HL-60 (cell line): ENCODE measurements around the gene SLC49A3.

Experiments used
- CTCF ChIP-seq: IDR thresholded peaks from one replicate; pipeline ENCODE4 v1.5.1; 2011; ENCODE audit warnings: low read length, control low read depth, inconsistent platforms; ENCODE audit not compliant: insufficient read depth
- GABPA ChIP-seq: IDR thresholded peaks from 2 replicates; pipeline ENCODE4 v1.6.1; 2012; ENCODE audit warnings: low read depth
- POLR2AphosphoS5 ChIP-seq: IDR thresholded peaks from 2 replicates; pipeline ENCODE4 v1.6.1; 2012; ENCODE audit warnings: low read depth
- SPI1 ChIP-seq: IDR thresholded peaks from 2 replicates; pipeline ENCODE4 v1.6.1; 2012; ENCODE audit warnings: low read depth, mild to moderate bottlenecking, borderline replicate concordance
- TF ChIP-seq, protein P1 (sequence below): IDR thresholded peaks from 2 replicates; pipeline ENCODE4 v1.6.1; 2012; ENCODE audit warnings: low read depth; ENCODE audit not compliant: insufficient replicate concordance

DNA sequence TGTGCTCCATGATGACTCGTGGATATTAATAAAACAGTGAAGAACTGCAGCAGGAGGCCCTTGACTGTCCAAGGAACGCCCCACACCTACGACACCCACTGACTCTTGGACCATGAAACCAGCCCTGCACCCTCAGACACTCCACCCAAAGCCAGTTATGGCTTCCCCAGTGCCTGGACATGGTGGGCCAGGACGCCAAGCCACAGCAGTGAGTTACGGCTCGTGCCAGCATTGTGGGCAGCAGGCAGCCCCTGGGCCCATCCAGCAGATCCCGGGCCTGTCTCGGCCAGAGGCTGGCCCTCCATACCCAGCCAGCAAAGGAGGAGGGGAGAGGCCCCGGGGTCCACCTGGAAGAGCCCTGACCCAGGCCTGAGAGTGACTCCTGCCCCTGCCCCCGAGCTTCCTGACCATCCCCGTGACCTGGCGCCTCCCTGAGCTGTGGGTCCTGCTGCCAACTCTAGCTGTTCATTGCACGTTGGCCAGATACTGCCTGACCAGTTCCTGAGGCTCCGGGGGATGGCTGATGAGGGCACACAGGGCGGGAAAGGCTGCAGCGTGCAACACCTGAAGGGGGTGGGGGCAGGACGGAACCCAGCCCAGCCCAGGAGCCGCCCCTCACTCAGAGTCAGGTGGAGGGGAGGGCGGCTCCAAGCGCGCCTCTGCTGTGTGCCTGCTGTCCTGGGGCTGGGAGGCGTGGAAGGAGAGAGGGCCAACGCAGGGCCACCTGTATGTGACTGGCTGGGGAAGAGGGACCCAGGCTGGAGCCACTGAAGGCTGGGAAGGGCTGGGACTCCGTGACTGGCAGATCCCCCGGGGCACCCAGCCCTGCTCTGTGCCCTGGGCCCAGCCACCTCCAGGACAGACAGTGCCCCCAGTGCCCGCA is 739 bp downstream of the SLC49A3 start:
- TF ChIP-seq CTCF (no peak), POLR2AphosphoS5 (no peak), SPI1 (no peak), GABPA (no peak)
- TF ChIP-seq, protein P1, sequence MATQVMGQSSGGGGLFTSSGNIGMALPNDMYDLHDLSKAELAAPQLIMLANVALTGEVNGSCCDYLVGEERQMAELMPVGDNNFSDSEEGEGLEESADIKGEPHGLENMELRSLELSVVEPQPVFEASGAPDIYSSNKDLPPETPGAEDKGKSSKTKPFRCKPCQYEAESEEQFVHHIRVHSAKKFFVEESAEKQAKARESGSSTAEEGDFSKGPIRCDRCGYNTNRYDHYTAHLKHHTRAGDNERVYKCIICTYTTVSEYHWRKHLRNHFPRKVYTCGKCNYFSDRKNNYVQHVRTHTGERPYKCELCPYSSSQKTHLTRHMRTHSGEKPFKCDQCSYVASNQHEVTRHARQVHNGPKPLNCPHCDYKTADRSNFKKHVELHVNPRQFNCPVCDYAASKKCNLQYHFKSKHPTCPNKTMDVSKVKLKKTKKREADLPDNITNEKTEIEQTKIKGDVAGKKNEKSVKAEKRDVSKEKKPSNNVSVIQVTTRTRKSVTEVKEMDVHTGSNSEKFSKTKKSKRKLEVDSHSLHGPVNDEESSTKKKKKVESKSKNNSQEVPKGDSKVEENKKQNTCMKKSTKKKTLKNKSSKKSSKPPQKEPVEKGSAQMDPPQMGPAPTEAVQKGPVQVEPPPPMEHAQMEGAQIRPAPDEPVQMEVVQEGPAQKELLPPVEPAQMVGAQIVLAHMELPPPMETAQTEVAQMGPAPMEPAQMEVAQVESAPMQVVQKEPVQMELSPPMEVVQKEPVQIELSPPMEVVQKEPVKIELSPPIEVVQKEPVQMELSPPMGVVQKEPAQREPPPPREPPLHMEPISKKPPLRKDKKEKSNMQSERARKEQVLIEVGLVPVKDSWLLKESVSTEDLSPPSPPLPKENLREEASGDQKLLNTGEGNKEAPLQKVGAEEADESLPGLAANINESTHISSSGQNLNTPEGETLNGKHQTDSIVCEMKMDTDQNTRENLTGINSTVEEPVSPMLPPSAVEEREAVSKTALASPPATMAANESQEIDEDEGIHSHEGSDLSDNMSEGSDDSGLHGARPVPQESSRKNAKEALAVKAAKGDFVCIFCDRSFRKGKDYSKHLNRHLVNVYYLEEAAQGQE = no peak
